AG04449 (cell line): Measurements from ENCODE around the gene MRPL51.
"Not testable (repeated sequence)": the region's sequence is repeated elsewhere in the genome, so short reads cannot be mapped to it uniquely, and the experiment has no call there.

Experiments
- CTCF ChIA-PET: fragments of 350-600 bp; formaldehyde crosslinking; extraction: SDS; loops from one replicate; lab custom pipeline; 2021; ENCODE audit warnings: antibody characterized with exemption; lab: Yijun Ruan, JAX
- POLR2A ChIA-PET: fragments of 400-600, 350-600 bp; formaldehyde crosslinking; extraction: SDS; loops from one replicate; lab custom pipeline; 2020; ENCODE audit warnings: antibody characterized with exemption, inconsistent platforms; lab: Yijun Ruan, JAX
- DNase-seq: peaks from one replicate; pipeline ENCODE4 v3.0.0-alpha.2; 2010; ENCODE audit warnings: low read depth, low spot score
- H3K4me3 ChIP-seq: 2 replicates; pipeline ENCODE4 v1.5.1; 2011; ENCODE audit warnings: low read depth, mild to moderate bottlenecking, control low read depth, low read length
- CTCF ChIP-seq: IDR thresholded peaks from one replicate; pipeline ENCODE4 v1.5.1; 2011; ENCODE audit warnings: mild to moderate bottlenecking, moderate library complexity, low read length, control low read depth, inconsistent platforms; ENCODE audit not compliant: insufficient read depth; ENCODE audit errors: missing control alignments

MRPL51 gene

DNA sequence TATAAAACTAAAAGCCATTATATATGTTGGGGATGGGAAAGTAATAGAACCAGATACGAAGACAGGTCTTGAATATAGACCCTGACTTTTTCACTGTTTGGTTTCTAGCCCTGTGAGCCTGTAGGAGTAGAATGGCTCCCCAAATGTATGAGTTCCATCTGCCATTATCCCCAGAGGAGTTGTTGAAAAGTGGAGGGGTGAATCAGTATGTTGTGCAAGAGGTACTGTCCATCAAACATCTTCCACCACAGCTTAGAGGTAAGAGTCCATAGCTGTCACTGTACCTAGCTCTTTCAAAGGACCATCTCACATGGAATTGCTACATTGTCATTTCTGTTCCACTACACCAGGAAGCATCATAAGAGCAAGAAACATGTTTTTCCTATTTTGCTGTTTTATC, 1.9 kb upstream of the MRPL51 start:
- POLR2A ChIA-PET: interaction anchor here (1.3 kb wide), 1 partner anchor 25 kb away, joined by 3 read pairs; the partner anchor contains the start of gene VAMP1

GRCh38 chr12:6494258-6494743, 1.2 kb upstream of the MRPL51 start:
- no peak for TF ChIP-seq CTCF
- CTCF ChIA-PET: interaction anchor here (0.8 to 1.0 kb wide), 4 partner anchors 29 to 374 kb away, joined by 3 read pairs; partner anchors contain the start of gene GAPDH
- POLR2A ChIA-PET: interaction anchor here (1.3 kb wide), 1 partner anchor 24 kb away, joined by 3 read pairs; the partner anchor contains the start of gene VAMP1
- H3K4me3 ChIP-seq: peak overlapping the region; percentile 81
- DNase-seq: no peak

More for the DNA sequence above, 1.9 kb upstream of the MRPL51 start:
- CTCF ChIA-PET: interaction anchor here (0.8 to 1.0 kb wide), 4 partner anchors 29 to 373 kb away, joined by 3 read pairs; partner anchors contain the start of gene GAPDH
- H3K4me3 ChIP-seq: peak overlapping the region; percentile 81
- no peak for TF ChIP-seq CTCF
- DNase-seq: no peak

DNA sequence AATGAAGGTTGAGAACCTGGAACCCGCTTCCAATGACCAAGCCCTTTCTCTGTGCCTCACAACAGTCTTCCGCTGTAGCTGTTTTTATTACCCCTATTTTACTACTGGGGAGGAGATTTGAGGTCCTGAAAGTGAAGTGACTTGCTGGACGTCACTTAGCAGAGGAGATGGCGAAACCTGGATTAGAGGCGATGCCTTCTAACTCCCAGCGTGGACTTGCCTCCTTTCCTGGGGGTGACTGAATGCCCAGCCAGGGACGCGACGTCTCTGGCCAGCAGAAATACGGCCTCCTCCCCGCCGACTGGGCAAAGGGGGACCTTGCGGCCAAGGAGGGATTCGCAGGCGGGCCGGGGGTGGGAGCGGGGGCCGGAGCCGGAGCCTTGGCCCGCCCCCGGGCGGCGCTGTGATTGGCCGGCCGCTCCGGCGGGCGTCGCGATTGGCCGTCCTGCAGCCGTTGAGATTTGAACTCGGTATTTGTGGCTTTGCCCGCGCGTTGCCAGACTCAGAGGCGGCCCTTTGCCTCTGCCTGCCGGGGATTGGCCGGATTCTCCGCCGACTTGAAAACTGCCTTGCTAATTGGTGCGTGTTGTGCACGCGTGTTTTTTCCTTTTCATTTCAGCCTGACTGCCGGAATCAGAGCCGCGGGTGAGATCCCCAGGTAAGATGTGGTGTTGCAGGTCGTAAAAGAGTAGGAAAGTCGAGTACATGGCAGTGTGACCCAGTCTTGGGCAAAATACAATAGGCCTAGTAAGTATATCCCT, 615 bp upstream of the MRPL51 start, which contains the start of gene NCAPD2:
Gene NCAPD2, plus strand, starts transcription at position 606 of the 761 bp plus-strand sequence. CDS start 997 bp downstream, outside the sequence.
- ChIA-PET POLR2A (interaction anchor here (0.6 to 1.8 kb wide), 8 partner anchors 15 to 65 kb away, joined by 3 to 25 read pairs (median 4); partner anchors contain the start of genes GAPDH and VAMP1), CTCF (interaction anchor here (0.7 to 2.9 kb wide), 8 partner anchors 8 to 69 kb away, joined by 3 to 14 read pairs (median 4); no protein-coding TSS in a partner anchor)
- TF ChIP-seq CTCF: peak; percentile 24
- peak; percentile 55 for DNase-seq
- H3K4me3 ChIP-seq: peak within 1 kb of the TSS; percentile 97

DNA sequence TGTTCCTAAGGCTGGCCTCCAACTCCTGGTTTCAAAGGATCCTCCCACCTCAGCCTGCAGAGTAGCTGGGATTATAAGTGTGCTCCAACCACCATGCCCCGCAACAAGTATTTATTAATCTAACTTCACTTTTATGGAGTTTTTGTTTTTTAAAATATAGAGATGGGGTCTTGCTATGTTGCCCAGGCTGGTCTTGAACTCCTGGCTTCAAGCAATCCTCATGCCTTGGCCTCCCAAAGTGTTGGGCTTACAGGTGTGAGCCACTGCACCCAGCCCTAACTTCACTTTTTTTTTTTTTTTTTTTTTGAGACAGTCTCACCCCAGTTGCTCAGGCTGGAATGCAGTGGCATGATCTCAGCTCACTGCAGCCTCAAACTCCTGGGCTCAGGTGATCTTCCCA, 2.4 kb downstream of the MRPL51 start:
- POLR2A ChIA-PET, DNase-seq, H3K4me3 ChIP-seq: not testable (repeated sequence)
- CTCF ChIA-PET: interaction anchor here (2.9 kb wide), 1 partner anchor 25 kb away, joined by 14 read pairs; no protein-coding TSS in a partner anchor

- H3K4me3 ChIP-seq: no peak overlapping the region
- no peak for TF ChIP-seq CTCF
- POLR2A ChIA-PET: no interaction called here
- no peak for DNase-seq
- CTCF ChIA-PET: no interaction called here
Observed at GRCh38 chr12:6489449-6489848, 3.6 kb downstream of the MRPL51 start.

DNA sequence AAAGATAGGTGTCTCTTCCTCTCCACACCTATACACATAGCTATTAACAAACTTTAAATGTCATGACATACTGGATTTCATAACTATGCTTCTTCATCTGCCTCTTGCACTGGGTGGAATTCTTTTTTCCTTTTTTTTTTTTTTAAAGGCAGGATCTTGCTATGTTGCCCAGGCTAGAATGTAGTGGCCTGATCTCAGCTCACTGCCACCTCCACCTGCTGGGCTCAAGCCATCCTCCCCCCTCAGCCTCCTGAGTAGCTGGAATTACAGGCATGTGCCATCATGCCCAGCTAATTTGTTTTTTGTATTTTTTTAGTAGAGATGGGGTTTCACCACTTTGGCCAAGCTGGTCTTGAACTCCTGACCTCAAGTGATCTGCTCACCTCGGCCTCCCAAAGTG, 4.8 kb downstream of the MRPL51 start:
- DNase-seq: no peak
- ChIA-PET POLR2A (interaction anchor here (1.0 to 1.4 kb wide), 2 partner anchors 10 to 18 kb away, joined by 4 read pairs; partner anchors contain the start of gene VAMP1), CTCF (interaction anchor here (0.7 to 0.8 kb wide), 2 partner anchors 8 to 25 kb away, joined by 3 read pairs; no protein-coding TSS in a partner anchor)
- H3K4me3 ChIP-seq: no peak overlapping the region
- TF ChIP-seq CTCF: no peak
